ENCODE data around the gene CXXC4.

DNA sequence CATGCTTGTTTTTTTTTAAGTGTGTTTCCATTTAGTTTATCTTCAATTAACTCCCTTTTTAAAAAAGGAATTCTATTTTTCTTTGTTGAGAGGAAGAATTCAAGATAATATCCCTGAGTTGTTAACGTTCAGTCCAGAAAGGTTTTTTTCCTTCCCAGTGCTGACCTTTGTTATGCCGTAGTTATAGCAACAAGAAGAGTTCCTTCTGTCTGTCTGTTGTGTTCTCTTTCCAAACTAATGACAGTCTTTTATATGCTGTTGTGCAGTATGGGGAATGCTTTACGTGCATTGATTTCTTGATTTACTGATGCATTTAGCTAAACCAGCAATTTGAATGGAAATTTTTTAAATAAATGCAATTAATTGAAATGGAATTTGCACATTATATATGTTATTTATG lies 6.6 kb upstream of the CXXC4 start:
- TF ChIP-seq EZH2 (IDR thresholded peaks at IDR 0.05; ENCODE audit: low read depth): no peak
- TF ChIP-seq CTCF (conservative IDR thresholded peaks at IDR 0.05): no peak

Data from PC-9 (cell line).